NCI-H187 treated with DMSO at 0.1 percent for 48 hours (cell line): ENCODE data around the gene LAMA2.
"Not testable (repeated sequence)": the region's sequence is repeated elsewhere in the genome, so short reads cannot be mapped to it uniquely, and the experiment has no call there.

Source experiments
- DNase-seq: peaks from one replicate; lab custom pipeline; 2025; lab: John Stamatoyannopoulos, UW

LAMA2 gene

DNA sequence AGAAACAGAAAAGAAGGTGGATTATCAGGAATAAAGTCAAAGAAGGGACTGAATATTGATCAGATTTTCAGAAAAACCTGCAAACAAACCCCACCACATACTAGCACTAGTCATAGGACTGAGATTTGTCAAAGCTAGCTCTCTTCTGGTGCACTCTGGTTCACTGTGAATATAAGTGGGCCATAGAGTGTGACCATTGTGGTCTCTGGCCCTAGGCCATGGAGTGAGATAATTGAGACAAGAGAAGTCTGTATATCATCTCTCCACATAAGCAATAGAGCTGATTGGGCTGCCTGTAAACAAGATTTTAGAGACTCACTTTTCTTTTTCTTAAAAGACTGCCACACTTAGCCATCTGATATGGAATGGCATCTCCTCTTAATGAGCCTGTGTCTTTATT, 247.2 kb downstream of the LAMA2 start:
- DNase-seq = no peak

DNA sequence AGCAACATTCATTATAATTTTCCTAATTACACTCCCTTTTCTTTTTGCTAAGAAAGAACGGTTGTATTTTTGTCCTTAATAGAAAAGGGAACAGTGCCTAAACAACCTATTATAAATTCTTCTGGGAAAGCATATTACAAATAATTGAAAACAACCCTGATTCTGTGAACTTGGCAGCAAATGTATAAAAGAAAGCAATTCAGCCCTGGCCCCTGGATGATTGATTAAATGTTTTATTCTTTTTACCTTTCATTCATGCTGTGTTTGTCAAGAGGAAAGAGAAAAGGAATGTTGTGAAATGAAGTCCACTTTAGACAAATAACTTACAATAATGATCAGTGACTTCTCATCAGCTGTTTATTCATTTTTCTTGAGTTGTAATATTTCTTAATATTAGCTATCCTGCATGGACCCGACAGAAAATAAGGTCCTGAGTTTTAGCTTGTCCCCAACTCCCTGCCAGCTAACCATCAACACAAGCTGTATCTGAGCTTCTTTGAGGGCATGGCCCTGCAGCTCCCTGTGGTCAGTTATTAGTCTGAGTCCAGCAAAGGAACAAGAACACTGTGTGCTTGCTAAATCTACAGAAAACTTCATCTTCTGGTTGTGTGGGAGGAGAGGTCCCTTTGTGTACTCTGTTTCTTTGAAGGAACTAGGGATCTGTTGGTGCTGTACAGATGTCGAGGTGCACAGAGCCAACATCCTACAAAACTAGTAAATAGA, 248.2 kb downstream of the LAMA2 start:
- DNase-seq = no peak

DNA sequence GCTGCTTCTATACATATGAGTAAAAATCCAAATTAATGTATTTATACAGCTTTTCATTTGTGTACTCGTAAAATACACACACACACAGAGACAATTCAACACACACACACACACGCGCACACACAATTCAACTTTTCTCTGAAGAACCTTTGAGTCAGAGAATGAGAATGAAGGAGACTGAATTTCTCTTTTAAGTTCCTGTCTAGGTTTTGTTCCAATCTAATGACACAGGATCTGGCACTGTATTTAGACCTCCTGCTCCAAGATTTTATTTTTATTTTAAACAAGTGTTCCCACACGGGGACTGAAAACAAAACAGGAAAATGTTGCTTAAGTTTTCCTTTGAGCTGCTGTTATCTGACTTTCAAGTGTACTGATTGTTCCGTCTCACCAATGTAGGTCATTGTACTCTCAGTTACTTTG, 250.8 kb downstream of the LAMA2 start:
- DNase-seq = no peak

DNA sequence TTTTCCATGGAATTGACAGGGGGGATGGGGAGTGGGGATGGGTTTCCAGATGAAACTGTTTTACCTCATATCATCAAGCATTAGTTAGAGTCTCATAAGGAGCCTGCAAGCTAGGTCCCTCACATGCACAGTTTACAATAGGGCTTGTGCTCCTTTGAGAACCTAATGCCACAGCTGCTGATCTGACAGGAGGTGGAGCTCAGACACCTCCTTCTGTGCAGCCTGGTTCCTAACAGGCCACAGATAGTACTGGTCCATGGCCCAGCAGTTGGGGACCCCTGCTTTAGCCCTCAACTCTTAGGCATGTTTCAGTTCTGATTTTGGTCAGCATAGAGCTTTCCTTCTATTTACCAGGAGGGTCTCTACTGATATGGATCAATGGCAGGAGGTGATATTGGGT, 251.6 kb downstream of the LAMA2 start:
- DNase-seq = no peak

DNA sequence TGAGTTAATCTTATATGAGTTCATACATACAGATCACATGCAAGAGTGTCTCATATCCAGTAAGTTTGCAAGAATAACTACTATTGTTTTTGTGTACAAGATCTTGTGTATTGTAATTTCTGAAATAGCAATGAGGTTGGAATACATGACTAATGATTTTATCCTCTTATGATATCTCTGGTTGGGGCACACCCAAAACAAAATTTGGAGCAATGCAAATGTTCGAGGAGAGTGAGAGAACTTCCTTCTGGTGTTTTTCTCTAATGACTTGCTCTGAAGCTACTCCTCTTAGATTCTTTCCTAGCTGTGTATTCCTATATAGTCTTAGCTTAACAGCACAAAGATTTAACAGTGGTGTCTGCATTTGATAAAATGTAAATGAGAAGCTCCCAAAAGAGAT, 252.5 kb downstream of the LAMA2 start:
- DNase-seq = no peak

DNA sequence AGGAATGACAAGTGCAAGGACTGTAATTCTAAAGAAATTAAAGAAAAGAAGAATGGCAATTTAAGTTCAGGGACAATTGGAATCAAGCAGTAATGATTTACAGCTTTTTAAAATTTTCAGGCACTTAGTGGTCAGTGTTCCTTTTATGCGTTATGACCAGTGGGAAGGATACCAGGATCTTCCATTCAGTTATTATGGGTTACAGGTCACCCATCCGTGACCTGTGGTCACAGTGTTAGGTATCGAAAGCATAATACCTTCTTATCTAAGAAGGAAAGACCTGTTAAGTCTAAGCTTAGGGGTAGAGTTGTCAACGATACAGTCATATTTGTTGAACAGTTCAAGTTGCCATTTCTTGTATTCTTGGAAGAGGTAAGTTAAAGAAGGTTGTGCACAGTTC, 253.8 kb downstream of the LAMA2 start:
- DNase-seq = no peak

DNA sequence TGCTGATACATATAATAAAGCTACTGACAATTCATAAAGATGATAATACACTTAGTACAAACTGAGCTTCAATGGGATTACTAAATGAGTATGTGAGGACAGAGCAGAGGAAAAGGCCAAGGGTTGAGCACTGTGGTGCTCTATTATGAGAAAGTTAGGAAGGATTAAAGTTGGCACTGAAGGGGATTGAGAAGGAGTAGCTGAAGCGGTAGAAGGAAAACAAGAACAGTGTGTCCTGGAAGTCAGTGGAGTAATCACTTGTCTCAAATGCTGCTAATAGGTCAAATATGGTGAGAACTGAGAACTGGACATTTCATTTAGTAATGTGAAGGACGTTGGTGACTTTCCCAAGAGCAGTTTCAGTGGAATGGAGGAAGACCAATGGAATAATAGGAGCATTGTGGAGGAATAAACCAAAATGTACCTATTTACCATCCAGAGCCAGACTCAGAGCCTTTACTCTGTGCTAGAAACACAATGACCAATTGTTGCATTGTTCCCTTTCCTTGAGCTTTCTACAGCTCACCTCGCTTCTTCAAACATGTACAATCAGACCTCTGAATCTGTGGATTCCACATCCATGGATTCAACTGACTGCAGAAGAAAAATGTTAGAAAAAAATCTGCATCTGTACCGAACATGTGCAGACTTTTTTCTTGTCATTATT, 255.9 kb downstream of the LAMA2 start:
- DNase-seq = no peak

DNA sequence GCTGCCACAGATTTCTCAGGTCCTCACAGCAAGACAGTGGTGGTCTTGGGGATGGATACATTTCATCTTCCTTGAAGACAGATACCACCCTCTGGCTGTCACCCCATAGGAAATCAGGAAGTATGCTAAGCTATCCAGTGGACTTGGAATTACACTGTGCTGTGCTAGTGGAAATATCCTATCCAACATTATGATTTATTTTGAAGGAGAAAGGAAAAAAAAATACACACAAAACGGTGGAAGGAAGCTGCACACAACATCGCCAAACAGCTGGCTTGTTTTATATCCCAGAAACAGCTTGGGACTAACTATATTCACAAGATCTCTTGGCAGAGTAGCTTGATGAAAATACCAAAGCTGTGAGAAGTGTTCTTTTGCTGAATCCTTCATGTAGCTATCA, 257.6 kb downstream of the LAMA2 start:
- no peak for DNase-seq

DNA sequence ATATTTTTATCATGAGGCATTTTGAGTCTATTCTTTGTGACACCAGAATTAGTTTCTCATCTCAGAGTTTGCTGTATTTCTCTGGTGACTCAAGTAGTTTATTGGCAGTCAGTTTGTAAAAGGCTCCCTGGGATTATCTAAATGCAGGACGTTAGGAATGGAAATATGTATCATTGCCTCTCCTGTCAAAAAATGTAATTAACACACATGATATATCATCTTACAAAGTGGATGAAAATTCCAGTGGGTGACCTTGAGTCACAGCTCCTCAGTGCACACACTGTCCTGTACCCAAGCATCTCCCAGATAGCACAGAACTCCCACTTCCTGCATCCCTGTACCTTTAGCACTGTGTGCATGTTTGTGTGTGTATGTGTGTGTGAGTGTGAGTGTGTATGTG, 258.6 kb downstream of the LAMA2 start:
- DNase-seq = no peak

DNA sequence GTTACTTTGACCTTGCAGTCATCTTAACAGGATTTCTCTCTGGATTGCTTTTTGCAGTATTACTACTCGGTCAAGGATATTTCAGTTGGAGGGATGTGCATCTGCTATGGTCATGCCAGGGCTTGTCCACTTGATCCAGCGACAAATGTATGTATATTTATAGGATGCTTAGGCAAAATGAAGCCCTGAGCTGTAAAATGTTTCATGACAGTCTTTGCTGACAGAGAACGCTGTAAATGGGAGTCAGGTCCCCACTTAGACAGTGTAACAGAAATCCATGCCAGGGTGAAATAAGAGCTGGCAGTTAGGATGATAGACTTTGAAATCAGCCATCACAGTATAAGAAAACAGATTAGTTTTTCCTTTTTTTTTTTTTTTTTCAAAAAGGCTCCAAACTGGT, 264.0 kb downstream of the LAMA2 start:
- DNase-seq = no peak

DNA sequence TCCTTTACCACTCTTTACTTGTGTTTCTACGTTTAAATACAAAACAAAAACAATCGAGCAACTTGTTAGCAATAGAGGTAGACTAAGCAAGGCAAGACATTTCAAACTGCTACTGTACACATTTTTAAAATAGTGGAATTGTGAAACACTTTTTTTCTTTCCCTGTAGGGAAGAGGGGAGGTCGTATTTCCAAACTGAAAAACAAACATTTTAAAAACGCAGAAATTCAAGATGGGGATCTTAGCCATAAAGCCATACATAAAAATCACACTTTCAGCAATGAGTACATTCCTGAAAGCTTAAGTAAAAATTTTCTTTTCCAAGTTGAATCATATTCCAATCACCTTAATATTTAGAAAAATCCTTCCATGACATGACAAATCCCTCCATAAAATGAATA, 267.6 kb downstream of the LAMA2 start:
- no peak for DNase-seq

DNA sequence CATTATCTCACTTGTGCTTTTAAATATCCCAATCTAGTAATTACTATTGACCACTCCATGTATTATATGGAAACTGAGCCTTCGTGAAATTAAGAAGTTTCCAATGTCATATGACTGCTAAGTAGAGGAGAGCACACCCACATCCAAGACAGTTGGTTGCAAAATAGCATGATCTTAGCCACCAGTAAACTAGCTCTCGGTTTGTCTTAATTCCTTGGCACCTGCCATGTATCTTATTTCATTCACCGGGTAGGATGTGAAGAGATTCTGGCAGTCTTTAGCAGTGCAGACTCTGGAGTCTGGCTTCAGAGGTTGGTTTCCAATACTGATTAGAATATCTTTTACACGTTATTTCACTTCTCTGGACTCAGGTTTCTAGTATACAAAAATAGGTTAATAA, 270.3 kb downstream of the LAMA2 start:
- no peak for DNase-seq

DNA sequence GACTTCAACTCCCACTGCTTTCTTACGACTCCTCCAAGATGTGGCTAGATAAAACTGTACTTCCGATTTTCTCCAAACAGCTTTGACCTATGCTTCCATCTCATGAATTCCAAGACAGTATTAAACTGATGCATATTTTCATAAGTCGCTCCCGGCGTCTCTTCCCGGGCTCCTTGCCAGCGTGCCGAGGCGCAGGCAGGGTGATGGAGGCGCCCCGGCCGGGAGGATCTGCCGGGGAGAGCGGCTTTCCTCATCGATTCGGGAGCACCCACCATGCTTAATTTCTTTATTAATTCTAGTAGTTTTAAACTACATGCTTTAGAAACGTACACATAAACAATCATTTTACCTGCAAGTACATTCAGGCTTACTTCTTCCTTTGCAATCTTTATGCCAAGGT, 276.3 kb downstream of the LAMA2 start:
- not testable (repeated sequence) for DNase-seq

DNA sequence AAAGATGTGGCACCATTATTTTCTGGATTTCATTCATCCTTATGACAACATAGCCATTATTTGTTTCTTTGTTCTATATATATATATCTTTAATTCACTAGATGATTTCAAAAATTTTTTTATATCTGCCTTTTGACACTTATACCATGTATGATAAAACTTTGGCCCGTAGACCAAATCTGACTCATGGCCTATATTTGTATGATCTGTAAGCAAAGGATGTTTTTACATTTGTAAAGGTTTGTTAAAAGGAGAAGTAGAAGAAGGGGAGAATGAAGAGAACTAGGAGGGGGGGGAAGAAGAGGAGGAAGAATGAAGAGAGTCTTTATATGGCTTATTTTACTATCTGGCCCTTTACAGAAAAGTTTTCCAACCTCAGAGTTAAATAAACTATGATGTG, 279.7 kb downstream of the LAMA2 start:
- no peak for DNase-seq

DNA sequence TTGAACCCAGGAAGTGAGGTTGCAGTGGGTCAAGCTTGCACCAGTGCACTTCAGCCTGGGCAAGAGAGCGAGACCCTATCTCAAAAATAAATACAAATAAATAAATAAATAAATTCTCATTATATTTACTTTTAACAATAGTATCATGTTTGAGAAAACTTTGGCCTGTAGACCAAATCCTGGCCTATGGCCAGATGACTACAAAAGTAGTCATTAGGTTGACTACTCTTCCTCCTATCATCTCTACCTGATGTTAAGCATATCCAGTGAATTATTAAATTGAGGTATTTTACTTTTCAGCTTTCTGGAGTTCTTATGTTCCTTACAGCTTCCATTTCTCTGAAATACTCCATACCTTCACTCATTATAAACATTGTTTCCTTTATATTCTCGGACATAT, 280.6 kb downstream of the LAMA2 start:
- no peak for DNase-seq

DNA sequence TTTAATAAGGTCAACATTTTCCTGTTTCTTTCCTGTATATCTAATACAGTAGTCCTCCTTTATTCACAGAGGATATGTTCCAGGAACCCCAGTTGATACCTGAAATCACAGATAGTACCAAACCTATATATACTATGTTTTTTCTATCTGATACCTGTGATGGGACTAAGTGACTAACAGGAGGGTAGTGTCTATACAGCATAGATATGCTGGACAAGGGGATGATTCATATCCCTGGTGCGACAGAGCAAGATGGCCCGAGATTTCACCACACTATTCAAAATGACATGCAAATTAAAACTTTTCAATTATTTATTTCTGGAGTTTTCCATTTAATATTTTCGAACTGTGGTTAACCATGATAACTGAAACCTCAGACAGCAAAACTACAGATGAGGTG, 281.1 kb downstream of the LAMA2 start:
- no peak for DNase-seq

DNA sequence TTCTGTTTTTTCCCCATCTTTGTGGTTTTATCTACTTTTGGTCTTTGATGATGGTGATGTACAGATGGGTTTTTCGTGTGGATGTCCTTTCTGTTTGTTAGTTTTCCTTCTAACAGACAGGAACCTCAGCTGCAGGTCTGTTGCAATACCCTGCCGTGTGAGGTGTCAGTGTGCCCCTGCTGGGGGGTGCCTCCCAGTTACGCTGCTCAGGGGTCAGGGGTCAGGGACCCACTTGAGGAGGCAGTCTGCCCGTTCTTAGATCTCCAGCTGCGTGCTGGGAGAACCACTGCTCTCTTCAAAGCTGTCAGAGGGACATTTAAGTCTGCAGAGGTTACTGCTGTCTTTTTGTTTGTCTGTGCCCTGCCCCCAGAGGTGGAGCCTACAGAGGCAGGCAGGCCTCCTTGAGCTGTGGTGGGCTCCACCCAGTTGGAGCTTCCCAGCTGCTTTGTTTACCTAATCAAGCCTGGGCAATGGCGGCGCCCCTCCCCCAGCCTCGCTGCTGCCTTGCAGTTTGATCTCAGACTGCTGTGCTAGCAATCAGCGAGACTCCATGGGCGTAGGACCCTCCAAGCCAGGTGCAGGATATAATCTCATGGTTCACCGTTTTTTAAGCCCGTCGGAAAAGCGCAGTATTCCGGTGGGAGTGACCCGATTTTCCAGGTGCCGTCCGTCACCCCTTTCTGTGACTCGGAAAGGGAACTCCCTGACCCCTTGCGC, 289.5 kb downstream of the LAMA2 start:
- DNase-seq = not testable (repeated sequence)

DNA sequence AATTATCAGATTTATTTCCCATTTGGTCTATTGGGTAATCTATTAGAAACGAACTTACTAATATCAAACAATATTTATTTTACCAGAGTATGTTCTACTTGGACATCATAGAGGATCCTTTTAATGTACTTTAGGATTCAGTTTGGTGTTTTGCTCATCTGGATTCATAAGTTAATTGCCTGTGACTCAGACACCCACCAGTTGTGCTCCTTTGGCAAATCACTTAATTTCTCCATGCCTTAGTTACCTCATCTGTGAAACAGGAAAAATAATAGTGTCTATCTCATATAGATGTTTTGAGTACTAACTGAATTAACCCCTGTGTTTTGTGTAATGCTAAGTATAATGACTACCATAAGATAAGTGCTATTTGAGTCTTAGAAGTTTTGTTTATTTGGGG, 292.1 kb downstream of the LAMA2 start:
- DNase-seq = no peak

DNA sequence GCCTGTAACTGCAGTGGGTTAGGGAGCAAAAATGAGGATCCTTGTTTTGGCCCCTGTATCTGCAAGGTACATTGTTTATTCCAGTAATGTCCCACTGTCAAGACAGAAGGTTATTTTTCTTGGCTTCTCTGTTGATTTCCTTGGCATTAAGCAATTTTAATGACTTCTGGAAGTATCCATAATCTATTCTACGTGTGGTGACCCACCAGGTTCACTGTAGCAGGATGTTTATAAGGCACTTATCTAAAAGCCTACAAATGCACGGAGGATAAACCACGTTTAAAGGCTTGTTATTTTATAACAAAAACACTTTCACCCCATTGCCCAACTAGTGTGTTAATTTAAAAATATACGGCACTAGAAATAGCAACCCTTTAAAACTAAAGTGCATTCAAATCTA, 294.9 kb downstream of the LAMA2 start:
- DNase-seq = no peak

DNA sequence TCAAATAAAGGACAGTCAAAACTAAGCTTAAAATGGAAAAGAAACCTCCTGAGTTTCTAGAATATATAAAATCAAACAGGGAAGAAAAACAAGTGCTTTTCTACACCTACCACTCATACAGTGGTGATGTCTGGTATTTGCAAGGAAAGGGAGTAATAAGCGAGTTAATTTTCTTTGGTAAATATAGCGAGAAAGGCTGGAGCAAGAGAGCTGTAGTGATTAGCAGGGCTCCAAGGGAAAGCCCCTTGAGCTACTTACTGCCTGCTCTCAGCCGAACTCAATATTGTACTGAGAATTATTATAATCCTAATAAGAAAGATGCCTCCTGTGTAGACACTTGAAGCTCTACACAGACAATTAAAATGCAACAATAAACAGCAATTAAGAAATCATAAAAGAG, 296.3 kb downstream of the LAMA2 start:
- DNase-seq = no peak

DNA sequence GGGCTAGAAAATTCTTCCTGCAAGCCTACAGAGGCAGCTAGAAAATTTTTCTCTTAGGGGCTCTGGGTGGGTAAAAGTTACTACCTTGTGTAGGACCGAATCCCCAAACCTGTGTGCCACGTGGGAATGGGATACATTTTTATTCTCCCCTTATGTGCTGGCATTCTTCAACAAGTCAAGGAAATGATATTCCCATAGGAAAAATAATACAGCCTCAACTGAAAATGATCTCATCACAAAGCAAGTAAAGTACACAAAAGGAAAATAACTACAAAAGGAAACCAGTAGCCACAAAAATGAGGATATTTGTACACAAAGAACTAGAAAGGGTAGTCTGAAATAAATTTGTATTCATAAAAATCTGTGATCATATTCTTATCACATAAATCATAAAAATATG, 298.1 kb downstream of the LAMA2 start:
- no peak for DNase-seq

DNA sequence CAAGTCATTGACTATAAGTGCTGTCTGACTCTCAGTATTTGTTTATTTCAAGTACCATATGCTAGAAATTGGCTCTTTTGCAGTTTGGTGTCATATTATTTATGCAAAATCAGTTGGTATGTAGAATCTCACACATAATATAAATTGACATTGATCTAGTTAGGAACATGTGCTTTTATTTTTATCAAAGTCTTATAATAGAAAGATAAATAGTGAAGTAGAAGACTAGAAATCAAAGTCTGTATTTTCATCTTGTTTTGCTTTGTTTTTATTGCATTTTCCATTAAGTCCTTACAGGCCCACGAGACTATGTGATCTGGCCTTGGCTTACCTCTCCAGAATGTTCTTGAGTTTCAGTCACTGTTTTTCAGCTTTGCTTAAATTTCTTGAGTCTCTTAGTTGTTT, 300.3 kb downstream of the LAMA2 start:
- DNase-seq = no peak

DNA sequence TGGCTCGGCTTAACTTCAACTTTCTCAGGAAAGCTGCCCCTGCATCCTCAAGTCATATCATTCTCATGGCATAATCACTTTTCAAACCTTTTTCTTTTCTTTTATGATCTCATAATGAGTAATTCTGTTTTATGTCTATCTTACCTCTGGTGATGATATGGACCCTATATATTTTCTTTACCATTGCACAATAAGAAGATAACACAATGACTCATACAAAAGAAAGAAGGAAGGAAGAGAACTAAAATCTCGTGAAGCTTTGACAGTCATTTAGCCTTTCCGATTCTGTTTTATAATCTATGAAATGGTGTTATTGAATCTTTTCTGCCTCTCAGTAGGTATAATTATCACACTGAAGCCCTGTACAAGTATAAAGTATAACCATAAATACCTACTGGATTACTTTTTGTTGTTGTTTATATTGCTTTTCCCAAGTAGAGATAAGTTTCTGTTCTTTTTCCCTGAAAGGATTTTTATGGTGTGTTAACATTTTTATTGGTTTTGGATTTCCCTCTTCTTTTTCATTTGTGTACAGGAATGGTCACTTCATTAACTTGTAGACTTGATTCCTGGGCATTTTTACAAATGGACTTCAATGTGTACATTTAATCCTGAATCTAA, 300.9 kb downstream of the LAMA2 start:
- DNase-seq = no peak
